Osteocyte (in vitro differentiated cells): ENCODE data around the gene SLC39A9. TPM values are rescaled to one million over a fixed set of nuclear protein-coding genes. Genes with fewer than 3 reads are reported as not detected.

Experiments used
- DNase-seq: peaks from one replicate; pipeline ENCODE4 v3.0.0; 2021; ENCODE audit warnings: mixed read lengths; ENCODE audit not compliant: unreplicated experiment; ENCODE audit errors: extremely low spot score
- H3K27ac Mint-ChIP-seq: one replicate; pipeline ENCODE4 v1.8.0; 2021; ENCODE audit warnings: mild to moderate bottlenecking, mixed read lengths; ENCODE audit not compliant: unreplicated experiment
- H3K27me3 Mint-ChIP-seq: one replicate; pipeline ENCODE4 v1.8.0; 2021; ENCODE audit warnings: mixed read lengths; ENCODE audit not compliant: unreplicated experiment
- H3K36me3 Mint-ChIP-seq: one replicate; pipeline ENCODE4 v1.8.0; 2021; ENCODE audit warnings: mixed read lengths; ENCODE audit not compliant: unreplicated experiment
- H3K4me1 Mint-ChIP-seq: one replicate; pipeline ENCODE4 v1.8.0; 2021; ENCODE audit warnings: mixed read lengths; ENCODE audit not compliant: unreplicated experiment
- H3K4me3 Mint-ChIP-seq: one replicate; pipeline ENCODE4 v1.8.0; 2021; ENCODE audit warnings: mild to moderate bottlenecking, moderate library complexity, mixed read lengths; ENCODE audit not compliant: unreplicated experiment
- H3K9me3 Mint-ChIP-seq: one replicate; pipeline ENCODE4 v1.8.0; 2021; ENCODE audit warnings: mixed read lengths; ENCODE audit not compliant: unreplicated experiment
- total RNA-seq: library from RNA; stranded (reverse); gene quantifications from 2 replicates; pipeline ENCODE4 v1.2.1, GENCODE V29; 2021
- TF ChIP-seq, protein P1 (sequence below): fragments of 200-600 bp; sonication (generic); IDR thresholded peaks from 2 replicates; pipeline ENCODE4 v1.5.0; 2021; ENCODE audit warnings: antibody characterized with exemption, mild to moderate bottlenecking, moderate library complexity

SLC39A9 gene
- total RNA-seq, 1 donor from 2014 or later: 72.8 TPM

DNA sequence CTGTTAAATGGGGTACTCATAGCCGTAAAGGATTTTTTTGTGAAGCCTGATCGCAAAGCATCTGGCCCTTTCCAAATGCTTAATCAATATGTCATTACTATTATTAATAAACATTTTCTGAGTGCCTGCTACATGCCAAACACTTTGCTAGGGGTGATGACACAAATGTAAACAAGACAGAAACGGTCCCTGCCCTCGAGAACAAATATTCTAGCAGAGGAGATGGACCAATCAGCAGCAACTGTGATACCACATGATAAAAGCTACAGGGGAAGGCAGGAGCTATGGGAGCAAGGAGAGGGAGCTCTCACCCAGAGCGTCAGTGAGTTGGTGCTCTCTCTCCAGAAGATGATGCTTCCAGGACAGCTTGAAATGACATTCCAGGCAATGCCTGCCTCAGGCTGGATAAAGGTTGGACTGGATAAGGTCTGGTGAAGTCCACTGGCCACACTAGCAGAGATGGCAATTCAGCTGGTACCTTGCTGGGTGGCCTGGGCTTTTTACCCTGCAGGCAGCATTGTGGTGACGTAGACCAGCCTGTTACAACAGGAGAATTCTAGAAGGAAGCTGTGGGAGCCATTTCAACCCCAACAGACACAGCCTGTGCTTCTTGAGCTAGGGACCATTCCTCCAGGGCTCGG is 41.5 kb upstream of the SLC39A9 start:
- Mint-ChIP-seq H3K4me3 (no peak overlapping the region), H3K36me3 (peaks cover 4% of the 10 kb centered on the region), H3K9me3 (no peaks in the 10 kb centered on the region), H3K27me3 (peaks cover 6% of the 10 kb centered on the region), H3K4me1 (peaks cover 10% of the 10 kb centered on the region), H3K27ac (no peak overlapping the region)
- DNase-seq: no peak
- TF ChIP-seq, protein P1, sequence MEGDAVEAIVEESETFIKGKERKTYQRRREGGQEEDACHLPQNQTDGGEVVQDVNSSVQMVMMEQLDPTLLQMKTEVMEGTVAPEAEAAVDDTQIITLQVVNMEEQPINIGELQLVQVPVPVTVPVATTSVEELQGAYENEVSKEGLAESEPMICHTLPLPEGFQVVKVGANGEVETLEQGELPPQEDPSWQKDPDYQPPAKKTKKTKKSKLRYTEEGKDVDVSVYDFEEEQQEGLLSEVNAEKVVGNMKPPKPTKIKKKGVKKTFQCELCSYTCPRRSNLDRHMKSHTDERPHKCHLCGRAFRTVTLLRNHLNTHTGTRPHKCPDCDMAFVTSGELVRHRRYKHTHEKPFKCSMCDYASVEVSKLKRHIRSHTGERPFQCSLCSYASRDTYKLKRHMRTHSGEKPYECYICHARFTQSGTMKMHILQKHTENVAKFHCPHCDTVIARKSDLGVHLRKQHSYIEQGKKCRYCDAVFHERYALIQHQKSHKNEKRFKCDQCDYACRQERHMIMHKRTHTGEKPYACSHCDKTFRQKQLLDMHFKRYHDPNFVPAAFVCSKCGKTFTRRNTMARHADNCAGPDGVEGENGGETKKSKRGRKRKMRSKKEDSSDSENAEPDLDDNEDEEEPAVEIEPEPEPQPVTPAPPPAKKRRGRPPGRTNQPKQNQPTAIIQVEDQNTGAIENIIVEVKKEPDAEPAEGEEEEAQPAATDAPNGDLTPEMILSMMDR: no peak

DNA sequence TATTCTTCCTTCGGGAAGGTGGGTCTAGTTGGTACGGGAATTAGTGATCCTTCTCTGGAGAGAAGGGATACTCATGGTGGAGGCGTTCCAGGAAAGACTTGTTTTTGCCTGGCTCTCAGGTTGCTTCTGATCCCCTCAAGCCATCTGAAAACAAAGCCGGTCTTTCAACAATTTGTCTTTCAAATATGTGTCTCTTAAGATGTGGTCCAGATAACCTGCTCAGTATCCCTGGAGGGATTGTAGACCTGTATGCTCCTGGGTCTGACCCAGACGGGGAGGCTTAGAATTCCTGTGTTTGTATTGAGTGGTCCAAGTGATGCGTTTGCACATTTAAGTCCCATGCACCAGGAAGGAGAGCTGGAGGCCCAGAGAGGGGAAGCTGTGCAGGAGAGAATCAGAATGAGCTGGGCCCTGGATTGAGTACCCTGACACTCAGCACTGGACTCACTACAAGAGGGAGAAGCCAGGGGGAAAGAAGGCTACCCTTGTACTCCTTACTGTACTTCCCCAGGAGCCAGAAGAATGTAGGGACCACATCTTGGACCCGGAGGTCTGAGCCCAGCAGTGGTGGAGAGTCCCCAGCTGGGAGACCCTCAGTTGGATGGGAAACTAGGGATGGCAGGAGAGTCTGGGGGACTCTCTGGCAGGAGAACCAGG is 40.8 kb upstream of the SLC39A9 start:
- DNase-seq: no peak
- peaks cover 6% of the 10 kb centered on the region for H3K27me3 Mint-ChIP-seq
- TF ChIP-seq, protein P1: no peak
- peaks cover 10% of the 10 kb centered on the region for H3K4me1 Mint-ChIP-seq
- H3K36me3 Mint-ChIP-seq: peaks cover 4% of the 10 kb centered on the region
- H3K4me3 Mint-ChIP-seq: no peak overlapping the region
- no peaks in the 10 kb centered on the region for H3K9me3 Mint-ChIP-seq
- no peak overlapping the region for H3K27ac Mint-ChIP-seq

DNA sequence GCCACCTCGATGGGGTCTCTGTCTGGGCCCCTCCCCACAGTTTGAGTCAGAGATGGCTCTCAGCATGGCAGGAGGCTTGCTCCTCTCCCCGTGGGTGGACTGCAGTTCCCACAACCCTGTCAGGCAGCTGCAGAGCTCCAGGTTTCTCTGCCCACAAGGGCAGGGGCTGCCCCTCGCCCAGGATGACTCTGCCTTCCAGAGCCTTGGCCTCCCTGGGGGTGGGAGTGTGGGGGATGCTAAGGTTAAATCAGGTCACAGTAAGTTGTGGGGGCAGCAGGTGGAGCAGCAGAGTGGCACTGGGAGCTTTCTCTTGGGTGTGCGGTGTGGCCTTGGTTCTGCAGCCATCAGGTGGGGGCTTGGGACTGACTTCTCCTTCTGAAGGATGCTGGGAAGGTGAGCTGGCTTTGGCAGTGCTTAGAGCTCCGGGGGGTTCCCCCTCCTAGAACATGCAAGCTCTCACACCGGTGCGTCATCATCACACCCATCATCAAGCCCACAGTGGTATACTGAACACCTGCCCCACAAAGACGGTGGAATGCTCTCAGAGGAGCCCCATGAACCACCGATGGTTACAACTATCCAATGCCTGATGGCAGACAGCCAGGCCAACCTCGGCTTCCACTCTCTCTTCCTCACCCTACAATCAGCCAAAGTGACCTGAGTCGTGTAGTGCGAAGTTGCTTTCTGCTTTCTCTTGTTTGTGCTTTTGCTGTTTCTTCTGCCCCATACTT is 40.1 kb upstream of the SLC39A9 start:
- peaks cover 4% of the 10 kb centered on the region for H3K36me3 Mint-ChIP-seq
- no peak for DNase-seq
- H3K4me1 Mint-ChIP-seq: peaks cover 10% of the 10 kb centered on the region
- no peak overlapping the region for H3K4me3 Mint-ChIP-seq
- H3K27ac Mint-ChIP-seq: no peak overlapping the region
- no peaks in the 10 kb centered on the region for H3K9me3 Mint-ChIP-seq
- peaks cover 6% of the 10 kb centered on the region for H3K27me3 Mint-ChIP-seq
- TF ChIP-seq, protein P1: no peak

DNA sequence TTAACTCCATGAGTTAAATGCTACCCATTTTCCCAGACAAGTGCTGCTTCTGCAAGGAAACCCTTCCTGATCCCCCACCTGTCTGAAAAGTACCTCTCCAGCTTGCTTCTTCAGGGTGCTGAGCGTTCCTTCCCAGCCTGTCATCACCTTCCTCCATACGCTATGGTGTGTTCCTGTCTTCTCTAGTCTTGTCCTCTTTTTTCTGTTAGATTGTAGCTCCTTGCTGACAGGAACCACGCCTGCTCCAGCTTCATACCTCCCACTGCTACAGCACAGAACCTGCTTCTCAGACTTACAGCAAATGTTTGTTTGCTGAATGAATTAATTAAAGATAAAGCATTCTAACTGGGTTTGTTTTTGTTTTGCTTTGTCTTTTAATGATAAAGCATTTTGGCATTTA is 39.5 kb upstream of the SLC39A9 start:
- Mint-ChIP-seq H3K9me3 (no peaks in the 10 kb centered on the region), H3K36me3 (peaks cover 4% of the 10 kb centered on the region), H3K4me3 (no peak overlapping the region), H3K27me3 (peaks cover 6% of the 10 kb centered on the region), H3K4me1 (peaks cover 10% of the 10 kb centered on the region), H3K27ac (no peak overlapping the region)
- DNase-seq: no peak
- TF ChIP-seq, protein P1: no peak
